DMS153 (cell line): ENCODE data around the gene ERCC3.
"Not testable (repeated sequence)": the region's sequence is repeated elsewhere in the genome, so short reads cannot be mapped to it uniquely, and the experiment has no call there.

Experiments
- DNase-seq: peaks from one replicate; lab custom pipeline; 2025; lab: John Stamatoyannopoulos, UW

The ERCC3 gene

DNA sequence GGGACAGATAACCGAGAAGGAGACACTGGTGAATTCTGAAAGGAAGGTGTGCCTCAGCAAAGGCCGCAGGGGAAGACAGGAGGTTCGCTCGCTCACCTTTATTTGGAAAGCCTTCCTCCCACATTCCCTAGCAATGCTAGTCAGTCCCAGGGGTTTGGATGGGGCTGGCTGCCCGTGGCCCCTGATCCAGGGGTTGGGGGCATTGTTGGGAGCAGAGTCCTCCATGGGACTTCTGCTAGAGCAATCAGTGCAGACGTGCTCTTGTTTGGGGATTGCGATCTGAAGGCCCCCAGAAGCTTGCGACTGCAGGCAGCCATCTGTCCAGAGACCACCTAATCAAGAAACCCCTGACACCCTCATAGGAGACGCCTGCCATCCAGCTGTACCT is 67.8 kb downstream of the ERCC3 start:
- no peak for DNase-seq

DNA sequence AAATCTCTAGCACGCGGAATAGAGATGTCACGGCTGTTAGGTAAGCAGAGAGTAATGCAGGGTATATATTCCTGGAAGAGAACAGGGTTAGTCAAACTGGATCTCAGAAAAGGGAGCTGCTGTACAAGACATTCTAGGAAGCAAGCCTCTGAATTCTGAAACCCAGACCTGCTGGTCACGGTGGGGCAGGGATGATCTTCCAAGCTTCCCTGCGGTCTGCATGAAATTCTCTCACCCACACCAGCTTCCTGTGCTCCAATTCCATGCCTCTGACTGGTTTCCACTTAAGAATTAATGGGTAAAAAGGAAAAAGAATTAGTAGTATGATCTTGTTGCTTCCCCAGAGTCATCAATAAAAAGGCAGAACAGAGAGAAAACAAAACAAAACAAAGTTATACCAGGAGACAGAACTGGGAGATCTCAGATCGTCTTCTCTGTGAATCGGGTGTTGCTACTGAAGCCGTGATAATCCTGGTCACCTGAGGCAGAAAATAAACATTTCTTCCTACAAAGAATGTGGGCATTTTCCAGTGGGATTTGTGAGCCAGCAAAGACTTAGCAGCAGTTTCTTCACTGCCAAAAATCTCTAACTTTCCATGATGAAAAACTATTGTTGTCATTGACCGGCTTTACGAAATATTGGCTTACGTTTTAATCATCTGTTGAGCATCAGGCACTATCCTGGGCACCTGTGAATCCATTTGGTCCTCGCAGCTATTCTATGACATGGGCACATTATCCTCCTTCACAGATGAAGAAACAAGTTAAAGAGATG is 68.6 kb downstream of the ERCC3 start:
- no peak for DNase-seq

DNA sequence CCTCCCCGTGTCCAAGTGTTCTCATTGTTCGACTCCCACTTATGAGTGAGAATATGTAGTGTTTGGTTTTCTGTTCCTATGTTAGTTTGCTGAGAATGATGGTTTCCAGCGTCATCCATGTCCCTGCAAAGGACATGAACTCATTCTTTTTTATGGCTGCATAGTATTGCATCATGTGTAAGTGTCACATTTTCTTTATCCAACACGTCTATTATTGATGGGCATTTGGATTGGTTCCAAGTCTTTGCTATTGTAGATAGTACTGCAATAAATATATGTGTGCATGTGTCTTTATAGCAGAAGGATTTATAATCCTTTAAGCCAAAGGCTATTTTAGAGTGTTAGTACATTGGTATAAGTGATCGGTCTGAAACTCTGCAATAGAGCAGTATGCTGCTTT is 69.8 kb downstream of the ERCC3 start:
- peak; percentile 43 for DNase-seq

DNA sequence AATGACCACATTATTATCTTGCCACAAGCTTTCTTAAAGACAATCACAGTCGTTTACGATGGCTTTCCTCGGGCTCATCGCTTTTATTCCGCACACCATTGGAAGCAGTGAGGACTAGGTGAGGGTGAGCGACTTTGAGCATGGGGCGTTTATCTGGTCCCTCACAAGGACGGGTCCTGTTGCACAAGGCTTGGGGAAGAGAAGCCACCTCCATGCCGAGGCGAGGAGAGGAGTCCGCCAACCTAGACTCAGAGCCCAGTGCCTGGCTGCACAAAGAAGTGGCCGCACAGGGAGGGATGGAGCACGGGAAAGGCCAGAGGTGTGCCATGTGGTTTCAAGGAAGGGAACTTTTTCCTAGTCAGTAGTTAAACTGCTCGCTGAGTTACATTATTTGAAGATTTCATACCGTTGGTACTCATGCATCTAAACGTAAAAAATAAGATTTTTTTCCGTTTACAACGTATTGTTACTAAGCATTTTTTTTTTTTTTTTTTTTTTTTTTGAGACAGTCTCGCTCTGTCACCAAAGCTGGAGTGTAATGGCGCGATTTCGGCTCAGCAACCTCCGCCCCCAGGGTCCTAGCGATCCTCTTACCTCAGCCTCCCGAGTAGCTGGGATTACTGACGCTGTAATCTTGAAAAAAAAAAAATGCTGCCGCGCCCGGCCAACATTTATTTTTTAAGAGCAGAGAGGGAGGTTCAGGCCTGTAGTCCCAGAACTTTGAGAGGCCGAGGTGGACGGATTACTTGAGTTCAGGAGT is 73.0 kb downstream of the ERCC3 start:
- no peak for DNase-seq

DNA sequence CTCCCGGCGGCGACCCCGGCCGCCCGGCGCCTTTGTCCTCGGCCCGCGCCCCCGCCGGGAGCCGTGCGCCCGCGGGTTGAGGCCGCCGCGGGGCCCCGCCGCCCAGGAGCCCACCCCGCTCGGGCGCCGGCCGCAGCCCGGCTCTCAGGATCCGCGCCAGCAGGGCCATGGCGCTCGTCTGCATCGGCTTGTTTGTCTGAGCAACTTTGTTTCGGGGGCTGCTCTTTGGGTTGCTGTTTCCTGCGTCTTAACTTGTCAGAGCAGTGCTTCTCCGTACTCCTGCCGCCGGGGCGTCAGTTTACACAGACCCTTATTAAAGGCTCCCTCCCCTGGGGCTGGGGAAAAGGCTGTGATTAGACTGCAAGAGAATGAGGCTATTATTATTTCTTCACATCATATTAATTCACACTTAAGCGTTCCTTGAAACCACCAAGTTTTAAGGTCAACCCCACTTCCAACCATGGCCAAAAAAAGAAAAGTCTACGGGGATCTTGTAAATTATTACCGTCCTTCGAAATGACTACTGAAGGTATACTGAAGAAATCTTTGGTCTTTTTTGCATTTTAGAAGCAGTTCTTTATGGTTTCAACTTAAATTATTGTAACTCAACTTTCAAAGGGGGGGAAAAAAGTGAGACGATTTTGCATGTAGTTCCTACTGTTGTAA is 73.7 kb downstream of the ERCC3 start, which contains the start of gene CYP27C1:
TSS of gene CYP27C1 (minus strand) at position 198 of the 666 bp plus-strand sequence. CDS start at position 169, 29 bp downstream.
- DNase-seq: no peak

DNA sequence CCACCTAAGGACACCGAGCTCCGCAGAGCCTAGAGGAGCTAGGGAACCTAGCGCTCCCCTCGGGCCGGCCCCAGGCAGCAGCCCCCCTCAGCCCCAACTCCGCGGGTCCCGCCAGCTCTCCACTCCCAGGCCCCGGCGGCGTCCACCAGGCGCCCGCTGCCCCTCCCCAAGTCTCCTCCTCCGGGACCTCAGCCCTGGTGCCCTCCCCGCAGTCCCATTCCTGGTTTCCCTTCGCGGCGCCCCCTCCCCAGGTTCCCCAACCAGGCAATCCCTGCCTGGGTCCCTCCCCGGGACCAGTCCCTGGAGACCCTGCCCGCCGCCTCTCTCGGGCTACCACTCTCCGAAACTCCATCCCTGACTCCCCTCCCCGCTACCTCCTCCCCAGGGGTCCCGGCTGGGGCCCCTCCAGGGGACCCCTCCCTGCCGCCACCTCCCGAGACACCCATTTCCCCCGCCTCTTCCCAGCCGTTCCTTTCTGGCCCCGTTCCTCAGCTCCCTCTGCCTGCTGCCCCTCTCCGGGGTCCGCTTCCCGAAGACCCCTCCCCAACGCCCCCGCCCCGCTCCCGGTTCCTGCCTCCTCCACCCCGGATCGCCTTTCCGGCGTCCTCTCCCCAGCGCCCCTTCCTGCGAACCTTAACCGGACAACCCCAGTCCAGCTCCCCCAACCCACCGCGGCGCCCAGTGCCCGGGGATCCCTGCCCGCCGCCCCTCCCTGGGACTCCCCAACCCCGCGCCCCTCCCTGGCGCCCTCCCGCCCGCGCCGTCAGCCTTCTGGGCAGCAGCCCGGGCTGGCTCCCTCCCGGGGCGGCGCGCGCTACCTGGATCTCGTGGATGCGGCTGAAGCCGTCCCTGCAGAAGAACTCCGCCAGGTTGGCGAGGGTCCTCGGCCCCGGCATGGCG is 74.5 kb downstream of the ERCC3 start:
- no peak for DNase-seq

DNA sequence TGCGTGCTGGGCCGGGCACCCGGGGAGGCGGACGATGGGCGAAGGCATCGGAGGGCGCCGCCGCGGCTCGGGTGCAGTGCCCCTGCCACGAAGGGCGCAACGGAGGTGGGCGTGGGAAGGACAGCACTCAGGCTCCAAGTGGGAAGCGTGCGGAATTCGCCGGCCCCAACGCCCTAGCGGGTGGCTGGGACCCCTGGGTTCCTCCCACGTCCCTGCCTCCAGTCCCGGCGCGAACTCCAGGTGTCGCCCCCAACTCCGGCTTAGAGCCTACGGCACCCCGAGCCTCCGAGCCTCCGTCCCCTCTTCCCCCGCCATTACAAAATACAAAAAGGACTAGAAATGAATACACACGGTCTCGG is 75.2 kb downstream of the ERCC3 start:
- no peak for DNase-seq

DNA sequence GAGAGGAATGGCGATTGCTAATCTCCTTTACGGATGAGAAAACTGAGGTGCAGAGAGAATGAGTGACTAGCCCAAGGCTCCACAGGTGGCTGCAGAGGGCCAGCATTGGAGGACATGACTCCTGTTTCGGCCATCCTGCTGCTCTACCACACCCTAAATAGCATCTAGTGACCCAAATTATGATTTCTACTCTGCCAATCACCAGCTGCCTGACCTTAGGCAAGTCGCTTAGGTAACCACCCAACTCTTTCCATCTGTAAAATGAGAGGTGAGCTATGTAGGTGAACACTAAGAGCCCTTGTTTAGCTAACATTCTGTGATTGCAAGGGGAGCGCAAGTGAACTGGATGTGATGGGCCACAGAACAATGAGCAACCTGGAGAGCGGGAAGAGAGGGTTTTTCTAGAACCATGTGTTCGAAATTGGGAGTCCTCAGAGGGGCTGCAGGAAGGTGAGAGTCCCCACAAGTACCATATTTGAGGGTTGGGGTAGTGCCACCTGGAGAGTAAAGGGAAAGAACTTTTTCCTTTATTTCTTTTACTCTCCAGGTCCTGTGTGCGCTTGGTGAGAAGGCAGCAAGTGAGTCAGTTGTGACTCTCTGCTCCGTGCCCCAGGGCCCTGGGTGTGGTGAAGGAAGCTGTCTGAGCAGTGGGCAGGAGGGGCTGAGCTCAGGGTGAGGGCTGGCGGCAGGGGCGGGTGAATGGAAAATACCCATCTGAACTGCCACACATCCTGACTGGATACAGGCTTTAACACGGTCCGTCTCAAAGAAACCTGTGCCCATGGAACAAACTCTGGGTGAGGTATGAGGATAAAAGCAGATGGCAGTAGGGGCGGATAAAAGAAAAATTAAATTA is 76.2 kb downstream of the ERCC3 start:
- no peak for DNase-seq

DNA sequence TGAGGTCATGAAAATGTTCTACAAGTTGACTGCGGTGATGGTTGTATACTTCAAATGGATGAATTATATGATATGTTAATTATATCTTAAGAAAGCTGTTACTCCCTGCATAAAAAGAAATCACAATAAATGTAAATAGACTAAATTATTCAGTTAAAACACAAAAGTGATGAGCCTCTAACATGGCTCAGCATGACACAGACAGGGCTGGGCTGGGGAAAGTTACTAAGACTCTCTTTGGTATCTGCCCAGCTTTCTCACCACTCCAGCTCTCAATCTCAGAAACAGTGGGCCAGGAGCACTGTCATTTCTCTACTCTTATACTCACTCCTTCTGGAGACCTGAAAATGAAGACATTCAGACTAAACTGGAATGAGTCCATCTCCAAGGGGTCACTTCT is 77.4 kb downstream of the ERCC3 start:
- DNase-seq: no peak

DNA sequence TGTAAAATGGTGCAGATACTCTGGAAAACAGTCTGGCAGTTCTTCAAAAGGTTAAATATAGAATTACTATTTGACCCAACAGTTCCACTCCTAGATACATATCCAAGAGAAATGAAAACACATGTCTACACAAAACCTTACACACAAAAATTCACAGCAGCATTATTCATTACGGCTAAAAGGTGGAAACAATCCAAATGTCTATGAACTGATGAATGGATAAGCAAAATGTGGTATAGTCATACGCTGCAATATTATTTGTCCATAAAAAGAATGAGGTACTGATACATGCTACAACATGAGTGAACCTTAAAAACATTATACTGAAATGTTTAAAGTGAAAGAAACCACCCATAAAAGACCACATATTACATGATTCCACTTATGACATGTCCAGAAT is 77.8 kb downstream of the ERCC3 start:
- no peak for DNase-seq

DNA sequence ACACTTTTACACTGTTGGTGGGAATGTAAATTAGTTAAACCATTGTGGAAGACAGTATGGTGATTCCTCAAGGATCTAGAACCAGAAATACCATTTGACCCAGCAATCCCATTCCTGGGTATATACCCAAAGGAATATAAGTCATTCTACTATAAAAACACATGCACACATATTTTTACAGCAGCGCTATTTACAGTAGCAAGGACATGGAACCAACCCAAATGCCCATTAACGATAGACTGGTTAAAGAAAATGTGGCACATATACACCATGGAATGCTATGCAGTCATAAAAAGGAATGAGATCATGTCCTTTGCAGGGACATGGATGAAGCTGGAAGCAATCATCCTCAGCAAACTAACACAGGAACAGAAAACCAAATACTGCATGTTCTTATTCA is 79.7 kb downstream of the ERCC3 start:
- DNase-seq: not testable (repeated sequence)

DNA sequence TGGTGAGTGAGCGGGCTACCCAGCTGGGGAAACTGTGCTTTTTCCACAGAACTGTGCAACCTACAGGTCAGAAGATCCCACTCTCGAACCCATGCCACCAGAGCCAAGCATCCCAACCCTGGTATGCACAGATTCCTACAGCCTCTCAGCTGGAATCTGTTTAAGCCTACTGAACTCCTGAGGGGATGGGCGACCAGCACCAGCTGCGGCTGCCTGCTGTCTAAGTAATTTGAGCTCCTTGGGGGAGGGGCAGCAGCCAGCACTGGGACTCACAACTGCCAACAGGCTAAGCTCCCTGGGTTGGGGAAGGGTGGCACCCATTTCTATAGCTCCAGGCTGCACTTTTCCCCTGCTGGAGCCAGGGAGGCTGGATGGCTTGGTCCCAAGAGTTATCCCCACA is 85.6 kb downstream of the ERCC3 start:
- DNase-seq: peak; percentile 72
